BLaER1 (cell line): ENCODE data around the gene CLASP1.
"Not testable (repeated sequence)": the region's sequence is repeated elsewhere in the genome, so short reads cannot be mapped to it uniquely, and the experiment has no call there.

Experiments
- H3K27ac ChIP-seq: shearing (Covaris generic); formaldehyde crosslinking; 2 replicates; pipeline ENCODE4 v1.8.1; 2022
- H3K27me3 ChIP-seq: shearing (Covaris generic); formaldehyde crosslinking; 2 replicates; pipeline ENCODE4 v1.8.1; 2022
- H3K36me3 ChIP-seq: shearing (Covaris generic); formaldehyde crosslinking; 2 replicates; pipeline ENCODE4 v1.8.1; 2022
- H3K4me1 ChIP-seq: shearing (Covaris generic); formaldehyde crosslinking; 2 replicates; pipeline ENCODE4 v1.8.1; 2022
- H3K4me2 ChIP-seq: shearing (Covaris generic); formaldehyde crosslinking; 2 replicates; pipeline ENCODE4 v1.8.1; 2022
- H3K4me3 ChIP-seq: shearing (Covaris generic); formaldehyde crosslinking; 2 replicates; pipeline ENCODE4 v1.8.1; 2022
- H3K9ac ChIP-seq: shearing (Covaris generic); formaldehyde crosslinking; 2 replicates; pipeline ENCODE4 v1.8.1; 2022
- H3K9me3 ChIP-seq: shearing (Covaris generic); formaldehyde crosslinking; 2 replicates; pipeline ENCODE4 v1.8.1; 2022
- H4K20me1 ChIP-seq: shearing (Covaris generic); formaldehyde crosslinking; 2 replicates; pipeline ENCODE4 v1.8.1; 2022
- Cebpa-rat ChIP-seq: shearing (Covaris generic); IDR thresholded peaks from 2 replicates; pipeline ENCODE4 v1.8.1; 2022

CLASP1 gene

DNA sequence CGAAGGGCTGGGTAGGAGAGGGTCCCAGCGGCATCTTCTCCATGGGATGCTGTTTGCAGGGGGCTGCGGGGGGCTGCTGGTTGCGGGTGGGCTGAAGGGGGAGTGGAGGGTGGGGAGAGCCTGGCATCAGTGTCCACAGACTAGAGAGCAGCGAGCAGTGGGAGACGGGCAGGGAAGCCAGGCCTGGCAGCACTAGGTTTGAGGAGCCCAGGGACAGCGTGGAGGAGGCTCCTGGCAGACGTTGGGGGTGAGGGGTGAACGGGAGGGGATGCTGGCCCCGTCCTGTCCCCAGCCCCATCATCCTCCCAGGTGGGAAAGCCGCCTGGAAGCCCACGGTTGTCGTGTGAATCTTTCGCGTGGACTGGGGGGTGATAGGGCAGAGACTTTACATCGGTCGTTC is 316.0 kb downstream of the CLASP1 start:
- H4K20me1 ChIP-seq = 0 out of 2 replicates have a peak, but pooled peaks cover 2% of the 10 kb centered on the region
- H3K27ac ChIP-seq = no peak overlapping the region
- TF ChIP-seq Cebpa-rat = no peak
- no peak overlapping the region for H3K9ac ChIP-seq
- no peak overlapping the region for H3K4me2 ChIP-seq
- H3K4me3 ChIP-seq = no peak overlapping the region
- H3K4me1 ChIP-seq = peaks cover 20% of the 10 kb centered on the region
- H3K9me3 ChIP-seq = no peaks in the 10 kb centered on the region
- no peaks in the 10 kb centered on the region for H3K27me3 ChIP-seq
- peaks cover 13% of the 10 kb centered on the region for H3K36me3 ChIP-seq

DNA sequence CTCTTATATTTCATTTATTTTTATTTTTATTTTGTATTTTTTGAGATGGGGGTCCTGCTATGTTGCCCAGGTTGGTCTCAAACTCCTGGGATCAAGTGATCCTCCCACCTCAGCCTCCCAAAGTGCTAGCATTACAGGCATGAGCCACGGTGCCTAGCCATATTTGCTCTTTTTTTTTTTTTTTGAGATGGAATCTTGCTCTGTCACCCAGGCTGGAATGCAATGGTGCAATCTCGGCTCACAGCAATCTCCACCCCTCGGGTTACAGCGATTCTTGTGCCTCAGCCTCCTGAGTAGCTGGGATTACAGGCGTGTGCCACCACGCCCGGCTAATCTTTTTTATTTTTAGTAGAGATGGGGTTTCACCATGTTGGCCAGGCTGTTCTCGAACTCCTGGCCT is 317.9 kb downstream of the CLASP1 start:
- not testable (repeated sequence) for H3K27ac ChIP-seq, H3K4me2 ChIP-seq, H3K9me3 ChIP-seq, H3K9ac ChIP-seq, H3K27me3 ChIP-seq, H3K4me3 ChIP-seq, H3K36me3 ChIP-seq, H4K20me1 ChIP-seq
- peaks cover 19% of the 10 kb centered on the region for H3K4me1 ChIP-seq

DNA sequence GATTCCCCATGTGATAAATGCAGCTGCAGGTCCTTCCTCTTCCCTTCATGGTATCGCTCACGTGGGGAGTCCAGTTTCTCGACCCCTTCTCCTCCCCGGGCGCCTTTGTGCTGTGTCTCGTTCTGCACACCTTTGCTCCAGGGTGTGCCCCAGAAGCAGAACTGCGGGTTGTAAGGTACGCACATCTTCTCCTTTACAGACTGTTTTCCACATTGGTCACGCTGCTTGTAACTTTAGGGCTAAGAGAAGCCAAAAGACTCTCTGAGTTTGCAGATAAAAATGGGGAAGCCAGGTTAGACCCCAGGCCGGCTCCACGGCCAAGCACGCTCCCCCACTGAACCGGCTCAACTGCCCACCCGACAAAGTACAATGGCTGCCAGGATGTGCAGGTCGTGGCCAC is 318.3 kb downstream of the CLASP1 start:
- peaks cover 15% of the 10 kb centered on the region for H3K4me1 ChIP-seq
- no peaks in the 10 kb centered on the region for H3K9me3 ChIP-seq
- no peak overlapping the region for H3K4me2 ChIP-seq
- H3K9ac ChIP-seq = no peak overlapping the region
- H4K20me1 ChIP-seq = no peaks in the 10 kb centered on the region
- H3K27me3 ChIP-seq = no peaks in the 10 kb centered on the region
- no peak for TF ChIP-seq Cebpa-rat
- no peak overlapping the region for H3K27ac ChIP-seq
- H3K36me3 ChIP-seq = no peaks in the 10 kb centered on the region
- H3K4me3 ChIP-seq = no peak overlapping the region

DNA sequence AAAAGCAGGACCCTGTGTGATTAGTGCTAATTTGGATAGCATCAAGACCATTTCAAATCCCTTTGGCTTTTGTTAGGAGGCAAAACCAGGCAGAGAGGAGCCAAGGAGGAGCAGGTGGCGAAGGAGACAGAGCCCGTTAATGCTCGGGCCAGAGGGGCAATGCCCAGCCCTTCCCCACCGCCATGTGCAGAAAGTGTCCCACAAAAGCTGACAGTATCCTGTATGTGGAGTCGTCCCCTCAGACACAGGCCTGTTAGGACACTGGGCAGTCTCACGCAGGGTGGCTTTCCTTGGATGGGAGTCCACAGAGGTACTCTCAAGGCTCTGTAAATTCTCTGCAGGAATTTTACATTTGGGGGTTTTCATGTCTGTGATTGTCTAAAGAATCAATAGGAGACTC is 319.5 kb downstream of the CLASP1 start:
- Histone ChIP-seq H3K9me3 (no peaks in the 10 kb centered on the region), H3K27ac (no peak overlapping the region), H3K4me1 (peaks cover 11% of the 10 kb centered on the region; the same call in 1 of the 2 replicates), H3K27me3 (no peaks in the 10 kb centered on the region), H4K20me1 (no peaks in the 10 kb centered on the region), H3K4me2 (no peak overlapping the region), H3K9ac (no peak overlapping the region), H3K36me3 (no peaks in the 10 kb centered on the region), H3K4me3 (no peak overlapping the region)
- TF ChIP-seq Cebpa-rat = no peak

DNA sequence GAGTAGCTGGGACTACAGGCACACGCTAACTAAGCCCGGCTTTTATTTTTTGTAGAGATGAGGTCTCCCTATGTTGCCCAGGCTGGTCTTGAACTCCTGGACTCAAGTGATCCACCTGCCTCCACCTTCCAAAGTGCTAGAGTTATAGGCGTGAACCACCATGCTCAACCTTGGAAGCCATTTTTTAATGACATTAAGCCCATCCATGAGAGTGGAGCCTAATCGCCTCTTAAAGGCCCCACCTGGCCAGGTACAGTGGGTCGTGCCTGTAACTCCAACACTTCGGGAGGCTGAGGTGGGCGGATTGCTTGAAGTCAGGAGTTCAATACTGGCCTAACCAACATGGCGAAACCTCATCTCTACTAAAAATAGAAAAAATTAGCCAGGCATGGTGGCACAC is 322.6 kb downstream of the CLASP1 start:
- Histone ChIP-seq H3K27me3 (no peaks in the 10 kb centered on the region), H3K9me3 (no peaks in the 10 kb centered on the region), H3K4me2 (no peak overlapping the region), H4K20me1 (no peaks in the 10 kb centered on the region), H3K36me3 (no peaks in the 10 kb centered on the region), H3K4me1 (no peaks in the 10 kb centered on the region), H3K9ac (no peak overlapping the region), H3K4me3 (no peak overlapping the region), H3K27ac (no peak overlapping the region)
- no peak for TF ChIP-seq Cebpa-rat

DNA sequence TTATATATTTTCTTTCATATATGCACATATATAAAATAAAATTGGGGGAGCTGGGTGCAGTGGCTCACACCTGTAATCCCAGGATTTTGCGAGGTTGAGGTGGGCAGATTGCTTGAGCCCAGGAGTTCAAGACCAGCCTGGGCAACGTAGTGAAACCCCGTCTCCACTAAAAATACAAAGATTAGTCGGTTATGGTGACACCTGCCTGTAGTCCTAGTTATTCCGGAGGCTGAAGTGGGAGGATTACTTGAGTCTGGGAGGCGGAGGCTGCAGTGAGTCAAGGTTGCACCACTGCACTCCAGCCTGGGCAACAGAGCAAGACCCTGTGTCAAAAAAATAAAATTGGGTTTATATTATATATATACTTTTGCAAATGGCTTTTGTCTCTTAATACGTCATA is 324.7 kb downstream of the CLASP1 start:
- no peaks in the 10 kb centered on the region for H3K4me1 ChIP-seq
- H3K9ac ChIP-seq = no peak overlapping the region
- no peaks in the 10 kb centered on the region for H3K36me3 ChIP-seq
- no peak overlapping the region for H3K4me3 ChIP-seq
- no peak overlapping the region for H3K27ac ChIP-seq
- no peak for TF ChIP-seq Cebpa-rat
- no peak overlapping the region for H3K4me2 ChIP-seq
- no peaks in the 10 kb centered on the region for H3K27me3 ChIP-seq
- no peaks in the 10 kb centered on the region for H4K20me1 ChIP-seq
- H3K9me3 ChIP-seq = no peaks in the 10 kb centered on the region

DNA sequence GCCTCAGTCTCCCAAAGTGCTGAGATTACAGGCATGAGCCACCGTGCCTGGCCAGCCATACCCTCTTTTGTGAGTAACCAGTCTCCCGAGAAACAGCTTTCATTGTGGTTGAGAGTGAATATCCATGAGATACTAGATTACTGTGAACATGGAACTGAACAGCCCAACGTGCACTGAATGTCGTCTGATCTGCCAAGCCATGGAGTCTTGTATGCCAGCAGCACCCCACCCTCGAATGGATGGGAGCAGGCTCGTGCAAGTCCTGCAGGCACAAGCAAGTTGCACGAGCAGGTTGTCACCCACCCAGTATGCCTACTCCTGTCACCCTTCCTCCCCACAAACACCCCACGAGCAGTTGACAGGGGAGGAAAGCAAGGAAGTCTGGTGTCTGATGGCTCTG is 327.8 kb downstream of the CLASP1 start:
- H4K20me1 ChIP-seq = no peaks in the 10 kb centered on the region
- no peak for TF ChIP-seq Cebpa-rat

DNA sequence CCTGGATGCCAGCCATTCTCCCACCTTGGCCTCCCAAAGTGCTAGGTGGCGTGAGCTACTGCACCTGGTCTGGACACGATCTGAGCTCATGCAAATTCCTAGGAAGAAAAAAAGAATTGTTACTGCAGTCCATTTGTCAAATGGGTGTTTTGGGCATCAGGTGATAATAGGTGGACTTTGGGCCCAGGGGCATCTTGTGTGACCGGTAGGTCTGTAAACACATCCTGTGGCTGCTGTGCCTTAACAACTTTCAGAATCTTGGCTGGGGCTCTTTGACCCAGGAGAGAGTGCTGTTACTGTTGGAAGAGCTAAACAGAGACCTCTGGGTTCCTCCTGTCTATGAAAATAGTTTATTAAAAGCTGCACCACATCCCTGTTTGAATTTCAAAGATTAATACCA is 329.3 kb downstream of the CLASP1 start:
- Histone ChIP-seq H3K9ac (no peak overlapping the region), H3K27me3 (no peaks in the 10 kb centered on the region), H3K4me2 (no peak overlapping the region), H3K9me3 (no peaks in the 10 kb centered on the region), H3K36me3 (no peaks in the 10 kb centered on the region), H3K4me3 (no peak overlapping the region), H3K27ac (no peak overlapping the region), H3K4me1 (no peaks in the 10 kb centered on the region), H4K20me1 (no peaks in the 10 kb centered on the region)
- TF ChIP-seq Cebpa-rat = no peak

More for the DNA sequence above, 327.8 kb downstream of the CLASP1 start:
- Histone ChIP-seq H3K9ac (no peak overlapping the region), H3K27me3 (no peaks in the 10 kb centered on the region), H3K9me3 (no peaks in the 10 kb centered on the region), H3K4me3 (no peak overlapping the region), H3K4me2 (no peak overlapping the region), H3K36me3 (no peaks in the 10 kb centered on the region), H3K4me1 (no peaks in the 10 kb centered on the region), H3K27ac (no peak overlapping the region)

DNA sequence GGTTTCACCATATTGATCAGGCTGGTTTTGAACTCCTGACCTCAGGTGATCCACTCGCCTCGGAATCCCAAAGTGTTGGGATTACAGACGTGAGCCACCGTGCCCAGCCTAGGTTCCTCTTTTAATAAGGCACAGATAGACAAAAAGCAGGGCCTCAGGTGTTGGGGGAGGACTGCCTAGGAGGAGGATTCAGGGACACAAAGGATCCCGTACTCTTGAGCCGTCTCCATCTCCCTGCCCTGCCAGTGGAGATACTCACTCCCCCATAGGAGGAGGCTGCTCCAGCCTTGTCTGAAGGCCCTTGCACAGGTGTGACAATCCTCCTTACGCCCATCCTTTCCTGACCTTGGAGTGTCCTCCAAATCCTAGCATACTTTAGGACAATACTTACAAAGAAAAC is 332.3 kb downstream of the CLASP1 start:
- no peak overlapping the region for H3K27ac ChIP-seq
- H4K20me1 ChIP-seq = no peaks in the 10 kb centered on the region
- no peak for TF ChIP-seq Cebpa-rat
- no peaks in the 10 kb centered on the region for H3K4me1 ChIP-seq
- no peaks in the 10 kb centered on the region for H3K9me3 ChIP-seq
- no peaks in the 10 kb centered on the region for H3K36me3 ChIP-seq
- no peak overlapping the region for H3K4me3 ChIP-seq
- H3K4me2 ChIP-seq = no peak overlapping the region
- H3K9ac ChIP-seq = no peak overlapping the region
- H3K27me3 ChIP-seq = no peaks in the 10 kb centered on the region

DNA sequence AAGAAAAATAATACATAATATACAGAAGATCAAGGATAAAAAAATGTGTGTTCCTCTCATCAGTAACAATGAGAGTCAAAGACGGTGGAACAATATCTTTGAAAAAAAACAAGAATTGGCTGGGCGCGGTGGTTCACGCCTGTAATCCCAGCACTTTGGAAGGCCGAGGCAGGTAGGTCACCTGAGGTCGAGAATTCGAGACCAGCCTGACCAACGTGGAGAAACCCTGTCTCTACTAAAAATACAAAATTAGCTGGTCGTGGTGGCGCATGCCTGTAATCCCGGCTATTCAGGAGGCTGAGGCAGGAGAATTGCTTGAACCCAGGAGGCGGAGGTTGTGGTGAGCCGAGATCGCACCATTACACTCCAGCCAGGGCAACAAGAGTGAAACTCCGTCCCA is 335.6 kb downstream of the CLASP1 start:
- not testable (repeated sequence) for H3K9ac ChIP-seq, H3K27ac ChIP-seq, H3K4me3 ChIP-seq, H3K27me3 ChIP-seq, H3K36me3 ChIP-seq, H3K9me3 ChIP-seq, H4K20me1 ChIP-seq, H3K4me2 ChIP-seq, H3K4me1 ChIP-seq

DNA sequence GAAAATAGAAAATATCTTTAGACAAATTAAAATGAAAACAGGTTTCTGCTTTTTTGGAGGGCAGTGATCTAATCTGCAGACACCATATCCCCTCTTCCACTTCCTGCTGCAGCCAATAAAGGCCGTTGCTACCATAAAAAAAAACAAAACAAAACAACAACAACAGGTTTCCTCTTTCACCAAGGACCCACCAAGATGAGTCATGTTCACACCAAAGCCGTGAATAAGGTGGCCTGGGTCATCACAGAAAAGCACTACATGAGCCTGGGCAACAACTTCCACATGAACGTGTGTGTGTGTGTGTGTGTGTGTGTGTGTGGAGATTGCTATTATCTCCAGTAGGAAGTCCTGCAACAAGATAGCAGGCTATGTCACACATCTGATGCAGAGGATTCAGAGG is 339.5 kb downstream of the CLASP1 start:
- Histone ChIP-seq H3K36me3 (no peaks in the 10 kb centered on the region), H3K27me3 (no peaks in the 10 kb centered on the region), H3K4me1 (no peaks in the 10 kb centered on the region), H3K9ac (no peak overlapping the region), H3K27ac (no peak overlapping the region), H3K9me3 (no peaks in the 10 kb centered on the region), H3K4me3 (no peak overlapping the region), H4K20me1 (no peaks in the 10 kb centered on the region), H3K4me2 (no peak overlapping the region)
- TF ChIP-seq Cebpa-rat = no peak
